ENCODE measurements around the gene SAMD7.
A peak's percentile ranks its signal among the peaks of the same experiment; 100 is the strongest.

Gene SAMD7

DNA sequence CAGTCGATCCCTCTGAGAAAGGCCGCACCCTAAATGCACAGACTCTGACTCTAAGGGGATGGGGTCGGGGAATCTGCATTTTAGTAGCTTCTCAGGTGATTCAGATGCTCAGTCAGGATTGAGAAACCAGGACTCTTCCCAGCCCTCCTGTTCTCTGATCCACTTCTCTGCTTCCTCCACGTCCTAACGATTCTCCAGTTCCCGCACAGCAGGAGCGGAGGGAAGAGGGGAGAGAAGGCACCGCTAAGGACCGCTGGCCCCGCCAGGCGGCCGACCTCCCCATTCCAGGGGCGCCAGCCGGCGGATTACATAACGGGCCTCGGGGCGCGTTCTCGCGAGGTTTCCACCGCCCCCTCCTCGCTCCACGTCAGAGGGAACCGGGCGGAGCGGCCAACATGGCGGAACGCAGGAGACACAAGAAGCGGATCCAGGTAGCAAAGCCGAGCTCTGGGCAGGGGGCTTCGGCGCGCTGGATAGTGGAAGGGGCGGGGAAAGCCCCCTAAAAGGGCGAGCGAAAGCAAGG, 55.1 kb downstream of the SAMD7 start, which contains the start of gene SEC62:
SEC62 (plus strand) TSS at position 380 of the 523 bp plus-strand sequence; CDS start at position 396, 16 bp downstream.
- TF ChIP-seq, protein P1, sequence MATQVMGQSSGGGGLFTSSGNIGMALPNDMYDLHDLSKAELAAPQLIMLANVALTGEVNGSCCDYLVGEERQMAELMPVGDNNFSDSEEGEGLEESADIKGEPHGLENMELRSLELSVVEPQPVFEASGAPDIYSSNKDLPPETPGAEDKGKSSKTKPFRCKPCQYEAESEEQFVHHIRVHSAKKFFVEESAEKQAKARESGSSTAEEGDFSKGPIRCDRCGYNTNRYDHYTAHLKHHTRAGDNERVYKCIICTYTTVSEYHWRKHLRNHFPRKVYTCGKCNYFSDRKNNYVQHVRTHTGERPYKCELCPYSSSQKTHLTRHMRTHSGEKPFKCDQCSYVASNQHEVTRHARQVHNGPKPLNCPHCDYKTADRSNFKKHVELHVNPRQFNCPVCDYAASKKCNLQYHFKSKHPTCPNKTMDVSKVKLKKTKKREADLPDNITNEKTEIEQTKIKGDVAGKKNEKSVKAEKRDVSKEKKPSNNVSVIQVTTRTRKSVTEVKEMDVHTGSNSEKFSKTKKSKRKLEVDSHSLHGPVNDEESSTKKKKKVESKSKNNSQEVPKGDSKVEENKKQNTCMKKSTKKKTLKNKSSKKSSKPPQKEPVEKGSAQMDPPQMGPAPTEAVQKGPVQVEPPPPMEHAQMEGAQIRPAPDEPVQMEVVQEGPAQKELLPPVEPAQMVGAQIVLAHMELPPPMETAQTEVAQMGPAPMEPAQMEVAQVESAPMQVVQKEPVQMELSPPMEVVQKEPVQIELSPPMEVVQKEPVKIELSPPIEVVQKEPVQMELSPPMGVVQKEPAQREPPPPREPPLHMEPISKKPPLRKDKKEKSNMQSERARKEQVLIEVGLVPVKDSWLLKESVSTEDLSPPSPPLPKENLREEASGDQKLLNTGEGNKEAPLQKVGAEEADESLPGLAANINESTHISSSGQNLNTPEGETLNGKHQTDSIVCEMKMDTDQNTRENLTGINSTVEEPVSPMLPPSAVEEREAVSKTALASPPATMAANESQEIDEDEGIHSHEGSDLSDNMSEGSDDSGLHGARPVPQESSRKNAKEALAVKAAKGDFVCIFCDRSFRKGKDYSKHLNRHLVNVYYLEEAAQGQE (IDR thresholded peaks at IDR 0.05; ENCODE audit: insufficient read depth in 1 of 2, low read depth in 2 of 2, low read length in 2 of 2), result peak in 1 of 2 experiments; percentile 48; a peak in 1 of 4 replicates
- TF ChIP-seq TAF1 (IDR thresholded peaks at IDR 0.05; ENCODE audit: borderline replicate concordance, insufficient read depth, low read length), result peak; percentile 95
- 0 out of 2 replicates have a peak, but pooled peaks have one; percentile 52 for TF ChIP-seq SIN3A (IDR thresholded peaks at IDR 0.05; ENCODE audit: borderline replicate concordance, insufficient read depth, low read length)
- TF ChIP-seq POLR2AphosphoS5 (IDR thresholded peaks at IDR 0.05; ENCODE audit: low read depth, low read length), result peak; percentile 93
- TF ChIP-seq FOXP2 (optimal IDR thresholded peaks at IDR 0.05; ENCODE audit: borderline replicate concordance, extremely low read depth, extremely low read length, insufficient read depth), result no peak

DNA sequence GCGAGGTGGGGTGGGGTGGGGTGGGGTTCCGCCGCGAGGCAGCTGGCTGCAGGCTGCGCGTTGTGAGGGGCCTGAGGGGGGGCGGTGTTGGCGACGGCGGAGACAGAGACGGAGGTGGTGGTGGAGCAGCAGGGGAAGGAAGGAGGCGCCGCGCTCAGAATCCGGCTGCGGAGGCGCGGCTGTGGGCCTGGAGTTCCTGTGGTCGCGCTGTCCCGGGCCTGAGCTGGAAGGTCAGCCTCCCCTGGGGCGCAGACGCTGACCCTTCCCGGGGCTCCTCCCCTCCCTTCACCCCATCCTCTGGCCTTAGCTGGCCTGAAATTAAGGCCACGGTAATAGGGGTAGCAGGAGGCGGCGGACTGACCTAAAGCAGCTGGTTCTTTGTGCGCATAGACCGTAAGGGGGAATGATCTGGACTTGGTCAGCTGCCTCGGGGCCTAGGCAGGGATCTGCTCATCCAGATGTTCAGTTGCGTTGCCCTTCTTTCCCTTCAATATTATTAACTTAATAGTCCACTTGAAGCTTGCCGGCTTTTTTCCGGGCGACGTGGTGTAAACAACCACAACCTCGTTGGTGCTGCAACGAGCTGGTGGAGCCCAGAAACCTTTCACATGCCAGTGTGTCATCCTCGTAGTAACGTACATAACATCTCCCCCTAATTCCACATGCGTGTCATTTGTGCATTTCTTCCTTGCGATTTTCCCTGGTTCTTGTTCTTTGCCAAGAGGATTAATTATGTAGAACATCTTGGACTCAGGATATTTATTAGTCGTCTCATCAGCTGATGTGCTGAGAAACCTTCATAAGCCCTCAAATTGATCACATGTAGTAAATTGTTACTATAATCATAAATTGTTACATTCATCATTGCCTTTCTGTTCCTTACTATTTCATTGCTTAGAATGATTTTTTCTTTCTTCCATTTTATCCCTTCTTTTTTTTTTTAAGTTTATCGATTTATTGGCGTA, 55.9 kb downstream of the SAMD7 start:
- TF ChIP-seq TAF1 (IDR thresholded peaks at IDR 0.05; ENCODE audit: borderline replicate concordance, insufficient read depth, low read length) (no peak), FOXP2 (optimal IDR thresholded peaks at IDR 0.05; ENCODE audit: borderline replicate concordance, extremely low read depth, extremely low read length, insufficient read depth) (no peak), POLR2AphosphoS5 (IDR thresholded peaks at IDR 0.05; ENCODE audit: low read depth, low read length) (no peak)
- TF ChIP-seq, protein P1 (IDR thresholded peaks at IDR 0.05; ENCODE audit: insufficient read depth in 1 of 2, low read depth in 2 of 2, low read length in 2 of 2), result no peak

DNA sequence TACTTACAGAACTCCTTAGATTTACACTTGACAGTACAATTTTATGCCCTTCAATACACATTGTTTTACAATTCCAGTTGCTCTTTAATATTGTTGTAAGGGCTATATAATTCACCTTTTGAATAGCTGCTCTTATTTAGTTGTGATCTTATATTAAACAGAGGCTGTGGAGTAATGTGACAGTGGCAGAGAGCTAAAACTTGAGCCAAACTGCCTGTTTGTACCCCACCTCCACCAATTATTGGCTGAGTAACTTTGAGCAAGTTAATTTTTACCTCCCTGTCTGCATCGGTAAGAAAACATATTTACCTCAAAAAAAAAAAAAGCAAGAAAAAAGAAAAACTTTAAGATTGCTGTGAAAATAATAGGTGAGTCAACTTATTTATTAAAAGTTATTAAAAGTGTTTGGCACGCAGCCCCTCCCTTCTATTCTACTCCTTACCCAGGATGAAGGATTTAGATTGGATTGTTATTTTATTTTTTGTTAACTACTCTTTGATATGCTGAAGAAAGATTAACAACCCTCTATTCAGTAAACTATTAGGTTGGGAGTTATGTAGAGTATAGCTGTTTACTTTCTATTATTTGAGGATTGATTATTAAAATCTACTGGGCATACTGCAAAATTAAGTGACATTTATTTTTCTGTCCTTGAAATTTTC, 57.0 kb downstream of the SAMD7 start:
- TF ChIP-seq POLR2AphosphoS5 (IDR thresholded peaks at IDR 0.05; ENCODE audit: low read depth, low read length) (no peak), TAF1 (IDR thresholded peaks at IDR 0.05; ENCODE audit: borderline replicate concordance, insufficient read depth, low read length) (no peak)

DNA sequence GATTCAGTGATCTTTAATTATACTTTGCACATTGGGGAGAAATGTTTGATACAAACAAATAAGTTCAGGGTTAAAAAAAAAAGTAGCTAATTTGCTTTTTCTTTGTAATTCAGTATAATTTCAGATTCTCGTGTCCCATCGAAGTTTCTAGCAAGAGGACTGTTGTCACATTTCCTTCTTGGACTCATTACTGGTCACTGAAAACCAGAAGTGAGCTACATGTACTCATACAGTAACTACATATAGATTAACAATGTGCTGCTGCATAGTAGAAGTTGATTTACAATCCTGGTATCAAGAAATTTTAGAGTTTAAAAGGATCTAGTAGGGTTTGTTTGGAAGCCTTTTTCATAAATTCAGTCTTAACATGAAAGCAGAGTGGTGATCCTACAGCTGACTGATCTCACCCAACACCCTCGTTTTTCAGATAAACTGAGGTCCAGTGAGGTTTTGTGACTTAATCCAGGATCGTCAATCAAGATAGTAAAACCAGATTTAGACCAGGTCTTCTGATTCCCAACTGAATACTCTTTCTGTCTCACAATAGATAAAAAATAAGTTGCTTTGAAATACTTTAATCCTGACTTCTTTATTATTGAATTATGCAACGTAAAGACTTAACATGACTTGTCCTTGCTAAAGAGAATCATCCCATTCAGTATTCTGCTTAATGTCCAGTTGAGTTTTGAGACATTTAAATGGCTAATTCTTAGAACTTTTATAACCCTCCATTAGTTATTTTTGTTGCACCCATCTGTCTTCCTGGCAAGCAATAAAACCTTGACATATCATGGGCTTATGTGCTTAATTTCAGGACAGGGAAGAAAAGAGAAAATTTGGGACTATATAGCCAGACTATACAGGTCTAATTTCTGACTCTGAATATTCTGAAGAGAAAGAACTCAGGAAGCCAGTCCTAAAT, 58.1 kb downstream of the SAMD7 start:
- TF ChIP-seq SIN3A (IDR thresholded peaks at IDR 0.05; ENCODE audit: borderline replicate concordance, insufficient read depth, low read length) (no peak), TAF1 (IDR thresholded peaks at IDR 0.05; ENCODE audit: borderline replicate concordance, insufficient read depth, low read length) (no peak), FOXP2 (optimal IDR thresholded peaks at IDR 0.05; ENCODE audit: borderline replicate concordance, extremely low read depth, extremely low read length, insufficient read depth) (no peak), POLR2AphosphoS5 (IDR thresholded peaks at IDR 0.05; ENCODE audit: low read depth, low read length) (no peak)
- TF ChIP-seq, protein P1 (IDR thresholded peaks at IDR 0.05; ENCODE audit: insufficient read depth in 1 of 2, low read depth in 2 of 2, low read length in 2 of 2), result no peak
